GM12873 (cell line): ENCODE results near the gene CXCL17.

ENCODE experiments used
- CTCF ChIP-seq: IDR thresholded peaks from 2 replicates; pipeline ENCODE4 v1.5.1; 2012; ENCODE audit warnings: low read depth, mild to moderate bottlenecking, moderate library complexity, low read length, control low read depth; ENCODE audit not compliant: insufficient read depth; ENCODE audit errors: missing control alignments

The CXCL17 gene

GRCh38 chr19:42392165-42392564, 50.6 kb downstream of the CXCL17 start:
- TF ChIP-seq CTCF, result no peak

DNA sequence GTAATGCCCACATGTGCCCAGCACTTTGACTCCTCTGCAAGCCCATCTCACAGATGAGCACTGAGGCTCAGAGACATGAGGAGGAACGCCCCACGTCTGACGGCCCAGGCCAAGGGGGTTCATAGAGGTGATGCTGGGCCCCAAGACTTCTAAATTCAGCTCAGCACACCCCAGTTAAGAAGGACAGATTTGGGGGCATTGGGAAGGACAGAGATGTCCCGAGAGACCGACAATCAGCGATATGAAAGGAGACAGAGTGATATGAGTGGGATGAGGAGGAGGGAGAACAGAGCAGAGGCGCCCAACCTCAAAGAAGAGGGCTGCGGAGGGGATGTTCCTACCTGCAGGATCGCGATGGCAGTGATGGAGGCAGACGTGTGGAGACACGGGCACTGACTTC, 52.8 kb downstream of the CXCL17 start, which contains the start of gene CNFN:
CNFN (minus strand) TSS at position 399 of the 400 bp plus-strand sequence. CDS start 1,260 bp downstream, outside the sequence.
- no peak for TF ChIP-seq CTCF

DNA sequence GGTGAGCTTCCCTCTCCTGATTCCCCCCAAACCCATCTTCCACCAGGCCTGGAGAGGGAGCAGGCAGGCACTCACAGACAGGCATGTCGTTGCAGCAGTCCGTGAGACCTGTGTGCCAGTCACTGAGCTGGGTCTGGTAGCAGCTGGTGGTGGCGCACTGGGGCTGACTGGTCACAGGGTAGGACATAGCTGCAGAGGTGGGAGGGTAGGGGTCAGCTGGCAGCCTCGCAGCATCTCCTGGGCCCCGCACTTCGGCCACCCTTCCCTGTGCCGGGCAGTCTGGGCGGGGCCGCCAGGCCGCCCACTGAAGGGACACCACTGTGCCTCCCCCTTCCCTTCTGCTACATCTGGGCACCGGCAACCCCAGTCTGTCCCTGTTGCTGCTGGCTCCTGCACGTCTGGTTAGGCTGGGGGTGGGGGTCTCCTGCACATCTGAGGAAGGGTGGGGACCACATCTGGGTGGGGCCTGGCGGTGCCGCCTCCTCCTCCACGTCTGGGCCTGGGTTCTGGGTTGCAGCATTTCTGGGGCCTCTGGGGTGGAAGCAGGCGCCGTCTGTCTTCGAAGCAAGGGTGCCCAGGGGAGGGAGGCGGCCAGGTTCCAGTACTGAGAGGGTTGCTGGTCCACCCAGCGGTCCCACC, 53.8 kb downstream of the CXCL17 start:
- no peak for TF ChIP-seq CTCF

- peak; percentile 57 for TF ChIP-seq CTCF
These were observed 55.6 kb downstream of the CXCL17 start for GRCh38 chr19:42386974-42387707.

DNA sequence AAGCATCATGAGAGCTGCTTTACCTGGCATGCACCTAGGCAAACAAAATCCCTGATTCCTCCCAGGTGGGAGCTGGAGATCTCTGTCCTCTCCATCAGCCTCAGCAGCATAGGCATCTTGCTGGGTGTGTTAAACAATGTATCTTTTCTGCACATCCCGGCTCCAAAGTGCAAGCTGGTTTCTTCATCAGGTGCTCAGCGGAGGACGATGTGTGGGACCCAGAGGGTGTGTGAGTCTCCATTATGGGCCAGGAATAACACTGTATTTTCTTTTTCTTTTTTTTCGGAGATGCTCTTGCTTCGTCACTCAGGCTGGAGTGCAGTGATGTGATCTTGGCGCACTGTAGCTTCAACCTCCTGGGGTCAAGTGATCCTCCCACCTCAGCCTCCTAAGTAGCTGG, 62.6 kb downstream of the CXCL17 start:
- TF ChIP-seq CTCF, result no peak
